ENCODE measurements around the gene KIF21A.
A peak's percentile ranks its signal among the peaks of the same experiment; 100 is the strongest.

The KIF21A gene
- long read RNA-seq, partial matches to known transcripts = 37 of 38 reads
- long read RNA-seq, other reads (novel, unspliced or antisense) = 1 of 38 reads

- Histone ChIP-seq H3K4me3 (replicated peaks; ENCODE audit: insufficient read depth, low read length) (peak within 1 kb of the TSS; percentile 53), H3K27ac (replicated peaks) (no peak within 1 kb of the TSS), H3K27me3 (ENCODE audit: insufficient read depth, poor library complexity, severe bottlenecking) (peaks cover 24% of the 10 kb centered on the region)
- TF ChIP-seq SPI1 (IDR thresholded peaks at IDR 0.05; ENCODE audit: borderline replicate concordance, low read depth) (no peak), CTCF (IDR thresholded peaks at IDR 0.05; ENCODE audit: insufficient read depth, low read length) (no peak), POLR2AphosphoS5 (IDR thresholded peaks at IDR 0.05; ENCODE audit: low read depth) (no peak), GABPA (IDR thresholded peaks at IDR 0.05; ENCODE audit: low read depth) (no peak), REST (IDR thresholded peaks at IDR 0.05; ENCODE audit: insufficient replicate concordance, low read depth) (no peak)
- peak; percentile 28 to 49 for DNase-seq (ENCODE audit: low read depth in 1 of 2, low spot score in 1 of 2)
Measured at GRCh38 chr12:39443081-39443928, at the start of gene KIF21A. Gene KIF21A (minus strand): TSS chr12:39443120. CDS start chr12:39442970, 150 bp downstream.

GRCh38 chr12:39490500-39491282 lies 47.8 kb upstream of the KIF21A start:
- Histone ChIP-seq H3K4me3 (replicated peaks; ENCODE audit: insufficient read depth, low read length) (no peak overlapping the region), H3K27ac (replicated peaks) (no peak overlapping the region), H3K27me3 (ENCODE audit: insufficient read depth, poor library complexity, severe bottlenecking) (no peaks in the 10 kb centered on the region)
- DNase-seq (ENCODE audit: low read depth in 1 of 2, low spot score in 1 of 2) = no peak
- TF ChIP-seq CTCF (IDR thresholded peaks at IDR 0.05; ENCODE audit: insufficient read depth, low read length) = no peak
- TF ChIP-seq GABPA (IDR thresholded peaks at IDR 0.05; ENCODE audit: low read depth) = no peak

- H3K27me3 ChIP-seq (ENCODE audit: insufficient read depth, poor library complexity, severe bottlenecking) = no peaks in the 10 kb centered on the region
- H3K4me3 ChIP-seq (replicated peaks; ENCODE audit: insufficient read depth, low read length) = no peak overlapping the region
- DNase-seq (ENCODE audit: low read depth in 1 of 2, low spot score in 1 of 2) = no peak
- no peak overlapping the region for H3K27ac ChIP-seq (replicated peaks)
- TF ChIP-seq SPI1 (IDR thresholded peaks at IDR 0.05; ENCODE audit: borderline replicate concordance, low read depth) (no peak), REST (IDR thresholded peaks at IDR 0.05; ENCODE audit: insufficient replicate concordance, low read depth) (no peak), POLR2AphosphoS5 (IDR thresholded peaks at IDR 0.05; ENCODE audit: low read depth) (no peak), CTCF (IDR thresholded peaks at IDR 0.05; ENCODE audit: insufficient read depth, low read length) (no peak), GABPA (IDR thresholded peaks at IDR 0.05; ENCODE audit: low read depth) (no peak)
Measured at GRCh38 chr12:39483597-39483996, 40.7 kb upstream of the KIF21A start.
